GM19043 (cell line): ENCODE data around the gene ARHGAP23.
"Not testable (repeated sequence)": the region's sequence is repeated elsewhere in the genome, so short reads cannot be mapped to it uniquely, and the experiment has no call there.

Experiments used
- ATAC-seq: cut with Tn5 transposase; IDR thresholded peaks from one replicate; pipeline ENCODE4 v1.9.1; 2021; ENCODE audit warnings: low read depth; ENCODE audit not compliant: unreplicated experiment

The ARHGAP23 gene

GRCh38 chr17:38485146-38485468 lies 56.8 kb downstream of the ARHGAP23 start:
- no peak for ATAC-seq

- ATAC-seq: not testable (repeated sequence)
Observed at GRCh38 chr17:38485681-38486298, 57.5 kb downstream of the ARHGAP23 start.

GRCh38 chr17:38489774-38490173 lies 61.5 kb downstream of the ARHGAP23 start:
- not testable (repeated sequence) for ATAC-seq

- ATAC-seq: not testable (repeated sequence)
Observed at GRCh38 chr17:38491346-38492066, 63.2 kb downstream of the ARHGAP23 start.

- ATAC-seq: not testable (repeated sequence)
Observed at GRCh38 chr17:38492067-38493040, 64.1 kb downstream of the ARHGAP23 start.

GRCh38 chr17:38494152-38494551 lies 65.9 kb downstream of the ARHGAP23 start:
- not testable (repeated sequence) for ATAC-seq

GRCh38 chr17:38497656-38498055 lies 69.4 kb downstream of the ARHGAP23 start:
- ATAC-seq: not testable (repeated sequence)

- no peak for ATAC-seq
Observed at GRCh38 chr17:38498353-38498752, 70.1 kb downstream of the ARHGAP23 start.

GRCh38 chr17:38499230-38499629 lies 71.0 kb downstream of the ARHGAP23 start:
- not testable (repeated sequence) for ATAC-seq

- ATAC-seq: not testable (repeated sequence)
Observed at GRCh38 chr17:38501718-38502117, 73.5 kb downstream of the ARHGAP23 start.

GRCh38 chr17:38503286-38503913 lies 75.1 kb downstream of the ARHGAP23 start:
- ATAC-seq: not testable (repeated sequence)

- no peak for ATAC-seq
Observed at GRCh38 chr17:38504216-38504615, 76.0 kb downstream of the ARHGAP23 start.

GRCh38 chr17:38507436-38507835 lies 79.2 kb downstream of the ARHGAP23 start:
- no peak for ATAC-seq

- no peak for ATAC-seq
Observed at GRCh38 chr17:38507921-38508569, 79.8 kb downstream of the ARHGAP23 start.

- ATAC-seq: no peak
Observed at GRCh38 chr17:38508570-38508950, 80.3 kb downstream of the ARHGAP23 start.

GRCh38 chr17:38508954-38509771 lies 80.9 kb downstream of the ARHGAP23 start:
- ATAC-seq: no peak

- no peak for ATAC-seq
Observed at GRCh38 chr17:38509772-38510420, 81.6 kb downstream of the ARHGAP23 start.

- ATAC-seq: no peak
Observed at GRCh38 chr17:38510421-38511149, 82.3 kb downstream of the ARHGAP23 start.
